Gastroesophageal sphincter (tissue), 4 donors: ENCODE results near the gene AMACR. TPM values are rescaled to one million over a fixed set of nuclear protein-coding genes. Genes with fewer than 3 reads are reported as not detected.

Experiments
- ATAC-seq: fragments of 150-250 bp; one replicate; pipeline ENCODE4 v1.9.1; 2016; ENCODE audit warnings: mild to moderate bottlenecking, moderate library complexity
- H3K27ac ChIP-seq, 4 donors: fragments of 200-600 bp; sonication (generic) in 3 of 4; 1 replicate in 3 of 4; 2 replicates in 1 of 4; pipeline ENCODE4 v1.5.1; 2016 to 2019
- H3K27me3 ChIP-seq: fragments of 200-600 bp; sonication (generic); one replicate; pipeline ENCODE4 v1.5.1; 2019
- H3K36me3 ChIP-seq, 2 donors: fragments of 200-600 bp; sonication (generic); one replicate each; pipeline ENCODE4 v1.5.1; 2019; ENCODE audit warnings: control low read depth in 1 of 2
- H3K4me1 ChIP-seq, 3 donors: fragments of 200-600 bp; sonication (generic); 1 replicate in 2 of 3; 2 replicates in 1 of 3; pipeline ENCODE4 v1.5.1; 2016 to 2019; ENCODE audit warnings: control low read depth in 2 of 3
- H3K4me3 ChIP-seq, 2 donors: fragments of 200-600 bp; sonication (generic); one replicate each; pipeline ENCODE4 v1.5.1; 2019; ENCODE audit warnings: mild to moderate bottlenecking in 1 of 2, moderate library complexity in 1 of 2
- H3K9me3 ChIP-seq, 3 donors: fragments of 200-600 bp; sonication (generic); one replicate each; pipeline ENCODE4 v1.5.1; 2017 to 2019; ENCODE audit warnings: control low read depth in 2 of 3
- CTCF ChIP-seq, 4 experiments: fragments of 200-600 bp in 2 of 4; fragments of 450-650 bp in 2 of 4; sonication (generic) in 1 of 4; IDR thresholded peaks; one replicate each; pipeline ENCODE4 v1.5.1; 2017 to 2019; ENCODE audit warnings: antibody characterized with exemption in 4 of 4, mild to moderate bottlenecking in 2 of 4, moderate library complexity in 2 of 4
- EP300 ChIP-seq: sonication (generic); formaldehyde crosslinking; IDR thresholded peaks from one replicate; pipeline ENCODE4 v1.6.1; 2017; ENCODE audit warnings: antibody characterized with exemption, mild to moderate bottlenecking
- POLR2A ChIP-seq, 2 donors: fragments of 450-650 bp; IDR thresholded peaks; one replicate each; pipeline ENCODE4 v1.6.1; 2017; ENCODE audit warnings: antibody characterized with exemption in 2 of 2, mild to moderate bottlenecking in 2 of 2, moderate library complexity in 1 of 2
- POLR2AphosphoS5 ChIP-seq: sonication (generic); formaldehyde crosslinking; IDR thresholded peaks from one replicate; pipeline ENCODE4 v1.6.1; 2017; ENCODE audit warnings: antibody characterized with exemption
- WGBS, 2 donors: methylation state at CpG; one replicate each; pipeline ENCODE4 v1.1.5; 2018; ENCODE audit warnings: low coverage in 1 of 2; 5-methylcytosine and 5-hydroxymethylcytosine counted together
- total RNA-seq, 4 donors: library from RNA; depleted of rRNA; stranded (reverse); fragments of >200 nt; gene quantifications; one replicate each; pipeline ENCODE4 v1.1.0, GENCODE V29; 2016

AMACR gene
- total RNA-seq, 4 donors from 2014 or later, result 11.4 to 24.1 (median 16.3) TPM

- Histone ChIP-seq H3K27ac (no peak overlapping the region), H3K4me1 (peaks cover 0 to 58% (median 22%) of the 10 kb centered on the region in 3 donors), H3K9me3 (no peaks in the 10 kb centered on the region), H3K4me3 (no peak overlapping the region), H3K36me3 (peaks cover 0 to 15% of the 10 kb centered on the region in 2 donors), H3K27me3 (no peaks in the 10 kb centered on the region)
- no peak for ATAC-seq
- TF ChIP-seq POLR2AphosphoS5 (no peak), CTCF (IDR thresholded peaks at IDR 0.05) (no peak), POLR2A (IDR thresholded peaks at IDR 0.05) (no peak), EP300 (no peak)
- WGBS, 2 donors, result 73 to 86% methylated on average over 3 to 4 of the region's 4 CpGs
These were observed 3.9 kb downstream of the AMACR start for GRCh38 chr5:34003941-34004340.

- H3K27me3 ChIP-seq, result no peaks in the 10 kb centered on the region
- H3K4me3 ChIP-seq, result no peak overlapping the region
- 96 to 100% methylated on average over 1 to 4 of the region's 10 CpGs for WGBS, 2 donors
- TF ChIP-seq POLR2AphosphoS5 (no peak), CTCF (IDR thresholded peaks at IDR 0.05) (no peak), POLR2A (IDR thresholded peaks at IDR 0.05) (no peak)
- peaks cover 0 to 53% (median 22%) of the 10 kb centered on the region in 3 donors for H3K4me1 ChIP-seq
- no peaks in the 10 kb centered on the region for H3K9me3 ChIP-seq
- H3K36me3 ChIP-seq, result peaks cover 0 to 22% of the 10 kb centered on the region in 2 donors
- ATAC-seq, result no peak
- H3K27ac ChIP-seq, result no peak overlapping the region
These were observed 5.1 kb downstream of the AMACR start for GRCh38 chr5:34002629-34003328.

GRCh38 chr5:34001241-34001841, 6.5 kb downstream of the AMACR start:
- TF ChIP-seq EP300 (no peak), CTCF (IDR thresholded peaks at IDR 0.05) (no peak), POLR2A (IDR thresholded peaks at IDR 0.05) (no peak), POLR2AphosphoS5 (peak; percentile 36)
- H3K27me3 ChIP-seq, result no peaks in the 10 kb centered on the region
- WGBS, 2 donors, result 35 to 41% methylated on average over 4 to 9 of the region's 10 CpGs
- H3K36me3 ChIP-seq, result peaks cover 0 to 22% of the 10 kb centered on the region in 2 donors
- peak overlapping the region; percentile 11 to 18 for H3K4me3 ChIP-seq
- peak overlapping the region; percentile 71 to 82 (median 78) for H3K27ac ChIP-seq
- peaks cover 0 to 57% (median 14%) of the 10 kb centered on the region in 3 donors for H3K4me1 ChIP-seq
- no peaks in the 10 kb centered on the region for H3K9me3 ChIP-seq
- peak; percentile 80 for ATAC-seq

- Histone ChIP-seq H3K36me3 (peaks cover 0 to 25% of the 10 kb centered on the region in 2 donors), H3K4me3 (no peak overlapping the region), H3K4me1 (peaks cover 0 to 52% (median 8%) of the 10 kb centered on the region in 3 donors), H3K27ac (peak overlapping the region in 2 of 4 donors; percentile 76 to 82), H3K27me3 (no peaks in the 10 kb centered on the region), H3K9me3 (no peaks in the 10 kb centered on the region)
- 73 to 85% methylated on average over 4 of the region's 4 CpGs for WGBS, 2 donors
- ATAC-seq, result no peak
- TF ChIP-seq CTCF (IDR thresholded peaks at IDR 0.05), result no peak
These were observed 7.9 kb downstream of the AMACR start for GRCh38 chr5:33999978-34000377.
